ENCODE data around the gene IFT88. TPM values are rescaled to one million over a fixed set of nuclear protein-coding genes. Genes with fewer than 3 reads are reported as not detected.
A peak's percentile ranks its signal among the peaks of the same experiment; 100 is the strongest.

IFT88 gene
- total RNA-seq: 23.6 TPM

- DNase-seq (ENCODE audit: low spot score in 2 of 2) (peak; percentile 89 to 91), FAIRE-seq (no peak)
Measured at GRCh38 chr13:20566898-20567874, at the start of gene IFT88. IFT88 (plus strand) TSS chr13:20567157; CDS start chr13:20574386, 7,229 bp downstream.

- FAIRE-seq (no peak), DNase-seq (ENCODE audit: low spot score in 2 of 2) (no peak)
Measured at GRCh38 chr13:20518660-20519100, 48.3 kb upstream of the IFT88 start.

GRCh38 chr13:20519875-20520274 lies 47.1 kb upstream of the IFT88 start:
- no peak for DNase-seq (ENCODE audit: low spot score in 2 of 2)
- FAIRE-seq: no peak

GRCh38 chr13:20521364-20522115 lies 45.4 kb upstream of the IFT88 start:
- DNase-seq (ENCODE audit: low spot score in 2 of 2): no peak
- no peak for FAIRE-seq

GRCh38 chr13:20525144-20525600 lies 41.8 kb upstream of the IFT88 start:
- no peak for FAIRE-seq
- peak; percentile 28 to 29 for DNase-seq (ENCODE audit: low spot score in 2 of 2)

- DNase-seq (ENCODE audit: low spot score in 2 of 2): peak; percentile 77 to 84
- FAIRE-seq: no peak
Measured at GRCh38 chr13:20525601-20526544, 41.1 kb upstream of the IFT88 start, which contains the start of gene CRYL1. CRYL1 (minus strand) TSS chr13:20525857; CDS start chr13:20525794, 63 bp downstream.

GRCh38 chr13:20526664-20527063 lies 40.3 kb upstream of the IFT88 start:
- DNase-seq (ENCODE audit: low spot score in 2 of 2) (no peak), FAIRE-seq (no peak)

- FAIRE-seq: no peak
- DNase-seq (ENCODE audit: low spot score in 2 of 2): no peak
Measured at GRCh38 chr13:20528452-20528851, 38.5 kb upstream of the IFT88 start.

- DNase-seq (ENCODE audit: low spot score in 2 of 2): no peak
- FAIRE-seq: no peak
Measured at GRCh38 chr13:20534038-20534608, 32.8 kb upstream of the IFT88 start.

- DNase-seq (ENCODE audit: low spot score in 2 of 2) (no peak), FAIRE-seq (no peak)
Measured at GRCh38 chr13:20536992-20537391, 30.0 kb upstream of the IFT88 start.

- DNase-seq (ENCODE audit: low spot score in 2 of 2): no peak
- FAIRE-seq: no peak
Measured at GRCh38 chr13:20544201-20544923, 22.6 kb upstream of the IFT88 start.

GRCh38 chr13:20546556-20546955 lies 20.4 kb upstream of the IFT88 start:
- FAIRE-seq (no peak), DNase-seq (ENCODE audit: low spot score in 2 of 2) (no peak)

GRCh38 chr13:20547479-20547908 lies 19.5 kb upstream of the IFT88 start:
- DNase-seq (ENCODE audit: low spot score in 2 of 2) (no peak), FAIRE-seq (no peak)

- no peak for FAIRE-seq
Measured at GRCh38 chr13:20550799-20551198, 16.2 kb upstream of the IFT88 start.

GRCh38 chr13:20553311-20553710 lies 13.6 kb upstream of the IFT88 start:
- DNase-seq (ENCODE audit: low spot score in 2 of 2) (peak; percentile 50 to 51), FAIRE-seq (peak; percentile 39)

More at GRCh38 chr13:20550799-20551198, 16.2 kb upstream of the IFT88 start:
- no peak for DNase-seq (ENCODE audit: low spot score in 2 of 2)

- DNase-seq (ENCODE audit: low spot score in 2 of 2) (no peak), FAIRE-seq (no peak)
Measured at GRCh38 chr13:20558982-20559381, 8.0 kb upstream of the IFT88 start.

GRCh38 chr13:20559659-20560356 lies 7.1 kb upstream of the IFT88 start:
- FAIRE-seq (no peak), DNase-seq (ENCODE audit: low spot score in 2 of 2) (no peak)

- FAIRE-seq: no peak
Measured at GRCh38 chr13:20561741-20562140, 5.2 kb upstream of the IFT88 start.

More at GRCh38 chr13:20561741-20562140, 5.2 kb upstream of the IFT88 start:
- no peak for DNase-seq (ENCODE audit: low spot score in 2 of 2)

Measured in frontal cortex (tissue), 4 donors.